H1 (cell line): Measurements from ENCODE around the gene VEZT. TPM values are rescaled to one million over a fixed set of nuclear protein-coding genes. Genes with fewer than 3 reads are reported as not detected.

ENCODE experiments used
- CTCF ChIA-PET: fragments of 300-600 bp; sonication (Branson Sonifier 250); formaldehyde crosslinking; loops from one replicate; lab custom pipeline; 2021; ENCODE audit not compliant: partially characterized antibody; lab: Charles Lee
- POLR2A ChIA-PET: fragments of 300-600 bp; sonication (Branson Sonifier 250); formaldehyde crosslinking; loops from one replicate; lab custom pipeline; 2021; ENCODE audit warnings: inconsistent platforms; ENCODE audit not compliant: partially characterized antibody; lab: Charles Lee
- DNase-seq, 2 experiments: peaks; one replicate each; pipeline versions ENCODE4 v3.0.0 to v3.0.0-alpha.2; 2010 to 2022; ENCODE audit warnings: low spot score in 2 of 2, low read depth in 1 of 2, mixed read lengths in 1 of 2
- FAIRE-seq: peaks from 2 replicates; lab custom pipeline; 2011; peaks lifted over from hg19 to GRCh38; lab: Jason Lieb, UNC
- H2AFZ ChIP-seq: 2 replicates; pipeline ENCODE4 v1.8.1; 2012; ENCODE audit warnings: low read length, inconsistent platforms
- H2AK5ac ChIP-seq: 2 replicates; pipeline ENCODE4 v1.6.1; 2013; ENCODE audit warnings: low read depth, low read length
- H2BK120ac ChIP-seq: replicated peaks from 2 replicates; pipeline ENCODE3; 2013; ENCODE audit warnings: low read depth, low read length, inconsistent platforms
- H2BK12ac ChIP-seq: 2 replicates; pipeline ENCODE4 v1.6.1; 2013; ENCODE audit warnings: low read depth, low read length
- H2BK15ac ChIP-seq: 2 replicates; pipeline ENCODE4 v1.6.1; 2013; ENCODE audit warnings: low read length
- H2BK20ac ChIP-seq: 2 replicates; pipeline ENCODE4 v1.6.1; 2013; ENCODE audit warnings: low read length
- H2BK5ac ChIP-seq: 2 replicates; pipeline ENCODE4 v1.6.1; 2013; ENCODE audit warnings: low read depth, low read length
- H3K14ac ChIP-seq: 2 replicates; pipeline ENCODE4 v1.6.1; 2013; ENCODE audit warnings: inconsistent platforms; ENCODE audit not compliant: insufficient read length
- H3K18ac ChIP-seq: 2 replicates; pipeline ENCODE4 v1.6.1; 2013; ENCODE audit warnings: low read length; ENCODE audit errors: extremely low read depth
- H3K23ac ChIP-seq: 2 replicates; pipeline ENCODE4 v1.6.1; 2013; ENCODE audit warnings: inconsistent platforms; ENCODE audit not compliant: insufficient read length
- H3K23me2 ChIP-seq: 2 replicates; pipeline ENCODE4 v1.6.1; 2013; ENCODE audit warnings: low read depth, low read length
- H3K27ac ChIP-seq: 2 replicates; pipeline ENCODE4 v1.6.1; 2011; ENCODE audit warnings: low read depth, low read length, inconsistent platforms
- H3K27me3 ChIP-seq, 4 experiments: replicated peaks in 1 of 4; 1 replicate in 1 of 4; 2 replicates in 3 of 4; pipeline versions ENCODE4 v1.6.1 to v1.8.1; 2011 to 2013; ENCODE audit warnings: low read length in 3 of 4, mild to moderate bottlenecking in 3 of 4, inconsistent platforms in 2 of 4, mixed read lengths in 2 of 4, moderate library complexity in 1 of 4; ENCODE audit not compliant: control insufficient read depth in 3 of 4, insufficient read depth in 3 of 4; ENCODE audit errors: extremely low read depth in 1 of 4
- H3K36me3 ChIP-seq, 4 experiments: 2 replicates each; pipeline versions ENCODE4 v1.6.1 to v1.8.1; 2011 to 2013; ENCODE audit warnings: mild to moderate bottlenecking in 4 of 4, low read length in 3 of 4, moderate library complexity in 2 of 4, control low read depth in 1 of 4, inconsistent platforms in 1 of 4; ENCODE audit not compliant: insufficient read depth in 4 of 4, control insufficient read depth in 2 of 4
- H3K4ac ChIP-seq: replicated peaks from 2 replicates; pipeline ENCODE3; 2013; ENCODE audit warnings: low read length, low read depth, mixed read lengths, inconsistent platforms; ENCODE audit not compliant: insufficient read length
- H3K4me1 ChIP-seq, 4 experiments: replicated peaks in 1 of 4; 1 replicate in 1 of 4; 2 replicates in 3 of 4; pipeline versions ENCODE4 v1.6.1 to v1.8.1; 2011 to 2013; ENCODE audit warnings: low read length in 3 of 4, inconsistent platforms in 2 of 4, mixed read lengths in 1 of 4; ENCODE audit not compliant: insufficient read depth in 4 of 4, control insufficient read depth in 3 of 4
- H3K4me2 ChIP-seq, 2 experiments: 2 replicates each; pipeline versions ENCODE4 v1.6.1 to v1.8.1; 2011 to 2013; ENCODE audit warnings: low read depth in 2 of 2, low read length in 2 of 2, control low read depth in 1 of 2, inconsistent platforms in 1 of 2, mild to moderate bottlenecking in 1 of 2; ENCODE audit not compliant: insufficient read depth in 1 of 2
- H3K4me3 ChIP-seq, 4 experiments: fragments of 200-600, 300-600 bp in 1 of 4; sonication (generic), shearing (Covaris generic), sonication (Bioruptor Twin) in 1 of 4; 2 replicates each; pipeline versions ENCODE4 v1.5.1 to v1.8.1; 2011 to 2016; ENCODE audit warnings: low read length in 4 of 4, low read depth in 3 of 4, control low read depth in 2 of 4, inconsistent platforms in 2 of 4, mild to moderate bottlenecking in 2 of 4, mixed read lengths in 1 of 4, moderate library complexity in 1 of 4; ENCODE audit not compliant: insufficient read depth in 2 of 4; ENCODE audit errors: extremely low read depth in 1 of 4
- H3K56ac ChIP-seq: replicated peaks from 2 replicates; pipeline ENCODE3; 2013; ENCODE audit warnings: low read depth, mild to moderate bottlenecking, mixed read lengths, low read length, inconsistent platforms; ENCODE audit not compliant: insufficient read length
- H3K79me1 ChIP-seq: 2 replicates; pipeline ENCODE4 v1.6.1; 2013; ENCODE audit warnings: low read depth, low read length, control low read depth
- H3K79me2 ChIP-seq, 2 experiments: 2 replicates each; pipeline versions ENCODE4 v1.6.1 to v1.8.1; 2012 to 2013; ENCODE audit warnings: low read length in 2 of 2, mild to moderate bottlenecking in 2 of 2, inconsistent platforms in 1 of 2; ENCODE audit not compliant: insufficient read depth in 2 of 2, control insufficient read depth in 1 of 2
- H3K9ac ChIP-seq, 4 experiments: replicated peaks in 1 of 4; 1 replicate in 1 of 4; 2 replicates in 3 of 4; pipeline versions ENCODE4 v1.6.1 to v1.8.1; 2011 to 2013; ENCODE audit warnings: low read depth in 3 of 4, low read length in 3 of 4, control low read depth in 2 of 4, mild to moderate bottlenecking in 2 of 4, moderate library complexity in 2 of 4, inconsistent platforms in 1 of 4; ENCODE audit errors: extremely low read depth in 1 of 4
- H3K9me3 ChIP-seq, 2 experiments: 2 replicates each; pipeline versions ENCODE4 v1.6.1 to v1.8.1; 2012 to 2013; ENCODE audit warnings: mild to moderate bottlenecking in 2 of 2, moderate library complexity in 2 of 2, control low read depth in 1 of 2, inconsistent platforms in 1 of 2, low read depth in 1 of 2, low read length in 1 of 2, mixed read lengths in 1 of 2; ENCODE audit not compliant: insufficient read depth in 2 of 2
- H4K20me1 ChIP-seq, 2 experiments: replicated peaks in 1 of 2; 2 replicates each; pipeline versions ENCODE3 to v1.8.1; 2011 to 2013; ENCODE audit warnings: inconsistent platforms in 2 of 2, low read length in 2 of 2, mild to moderate bottlenecking in 1 of 2; ENCODE audit not compliant: insufficient read depth in 2 of 2, control insufficient read depth in 1 of 2
- H4K5ac ChIP-seq: 2 replicates; pipeline ENCODE4 v1.6.1; 2013; ENCODE audit warnings: low read length, low read depth, mixed read lengths, inconsistent platforms; ENCODE audit not compliant: insufficient read length
- H4K8ac ChIP-seq: 2 replicates; pipeline ENCODE4 v1.8.0; 2013; ENCODE audit warnings: mild to moderate bottlenecking, moderate library complexity, low read length, inconsistent platforms; ENCODE audit not compliant: insufficient read depth; ENCODE audit errors: extremely low read depth
- H4K91ac ChIP-seq: replicated peaks from 2 replicates; pipeline ENCODE3; 2013; ENCODE audit warnings: low read length, mixed read lengths, inconsistent platforms; ENCODE audit not compliant: insufficient read length
- EGR1 ChIP-seq: IDR thresholded peaks from 2 replicates; pipeline ENCODE4 v1.6.1; 2011; ENCODE audit warnings: low read depth, low read length, borderline replicate concordance
- KDM1A ChIP-seq: fragments of 200-600, 300-600 bp; sonication (generic); IDR thresholded peaks from 2 replicates; pipeline ENCODE4 v1.7.1; 2016; ENCODE audit warnings: mild to moderate bottlenecking, low read length, borderline replicate concordance
- WGBS, 2 experiments: shearing (Covaris generic) in 1 of 2; methylation state at CpG; one replicate each; pipeline versions ENCODE4 v1.1.6 to v1.1.7; 2013 to 2015; ENCODE audit warnings: low lambda C conversion rate in 2 of 2, mixed read lengths in 2 of 2, inconsistent platforms in 1 of 2, low coverage in 1 of 2, missing lambda C conversion rate in 1 of 2; ENCODE audit not compliant: insufficient replicate concordance in 2 of 2, insufficient coverage in 1 of 2, insufficient read length in 1 of 2; ENCODE audit errors: extremely low coverage in 1 of 2, missing lambda C conversion rate in 1 of 2; 5-methylcytosine and 5-hydroxymethylcytosine counted together
- polyA plus RNA-seq, 7 experiments: library from polyadenylated mRNA; depleted of rRNA in 3 of 7; stranded (reverse) in 5 of 7; unstranded in 2 of 7; fragments of >200 nt in 5 of 7; fragments of 200-250 nt in 2 of 7; gene quantifications; 1 replicate in 5 of 7; 2 replicates in 1 of 7; 4 replicates in 1 of 7; pipeline versions ENCODE4 v1.2.1 to v1.2.3, GENCODE V29; 2011 to 2013; ENCODE audit warnings: missing spikeins in 2 of 7, mixed read lengths in 2 of 7
- total RNA-seq: library from RNA; stranded (reverse); fragmentation: NEBNext Ultra II Directional; extraction: Animal tissue kit (Norgen Biotek cat#: 25700); gene quantifications from 2 replicates; pipeline ENCODE4 v1.2.1, GENCODE V29; 2021

Gene VEZT
- total and polyA plus RNA-seq, 2 of the 8 experiments (the other 6 are each of a cell fraction or from before 2014, with no cell fraction given), result 44.0 to 56.1 TPM

GRCh38 chr12:95283371-95283770 is 65.8 kb downstream of the VEZT start:
- WGBS, 2 experiments, result 81% methylated on average over 1 of the region's 1 CpG; no CpG with 5 or more reads in 1 of the 2 experiments
- Histone ChIP-seq H4K91ac (no peak overlapping the region), H2BK20ac (no peak overlapping the region), H2BK12ac (no peak overlapping the region), H3K9me3 (no peaks in the 10 kb centered on the region), H3K27me3 (no peaks in the 10 kb centered on the region), H2BK5ac (no peak overlapping the region), H3K14ac (no peak overlapping the region), H4K8ac (no peak overlapping the region), H3K18ac (no peak overlapping the region), H2BK15ac (no peak overlapping the region), H3K23ac (no peak overlapping the region), H3K79me2 (no peaks in the 10 kb centered on the region), H2BK120ac (no peak overlapping the region), H3K4me2 (no peak overlapping the region), H3K4me3 (no peak overlapping the region), H3K27ac (no peak overlapping the region), H4K20me1 (no peaks in the 10 kb centered on the region), H3K56ac (no peak overlapping the region), H3K4ac (no peak overlapping the region), H3K9ac (no peak overlapping the region), H3K79me1 (no peaks in the 10 kb centered on the region), H3K36me3 (peaks cover 3 to 49% (median 23%) of the 10 kb centered on the region in 4 experiments; a peak in 5 of 8 replicates), H2AFZ (no peak overlapping the region), H4K5ac (no peak overlapping the region), H3K23me2 (no peaks in the 10 kb centered on the region), H2AK5ac (no peak overlapping the region), H3K4me1 (no peaks in the 10 kb centered on the region)
- TF ChIP-seq EGR1 (no peak), KDM1A (no peak)
- DNase-seq, result no peak
- ChIA-PET POLR2A (interaction anchor here (1.0 to 1.2 kb wide), 2 partner anchors 31 to 44 kb away, joined by 3 read pairs; no protein-coding TSS in a partner anchor), CTCF (interaction anchor here (1.2 to 1.9 kb wide), 2 partner anchors 53 to 79 kb away, joined by 4 to 5 read pairs; no protein-coding TSS in a partner anchor)
- no peak for FAIRE-seq
